HG03378 (cell line): ENCODE results near the gene LMOD1.
"Not testable (repeated sequence)": the region's sequence is repeated elsewhere in the genome, so short reads cannot be mapped to it uniquely, and the experiment has no call there.

Experiments
- ATAC-seq: cut with Tn5 transposase; IDR thresholded peaks from one replicate; pipeline ENCODE4 v1.9.1; 2021; ENCODE audit warnings: mild to moderate bottlenecking, moderate library complexity; ENCODE audit not compliant: unreplicated experiment

The LMOD1 gene

GRCh38 chr1:201917362-201918033 is 28.9 kb downstream of the LMOD1 start:
- ATAC-seq, result no peak

DNA sequence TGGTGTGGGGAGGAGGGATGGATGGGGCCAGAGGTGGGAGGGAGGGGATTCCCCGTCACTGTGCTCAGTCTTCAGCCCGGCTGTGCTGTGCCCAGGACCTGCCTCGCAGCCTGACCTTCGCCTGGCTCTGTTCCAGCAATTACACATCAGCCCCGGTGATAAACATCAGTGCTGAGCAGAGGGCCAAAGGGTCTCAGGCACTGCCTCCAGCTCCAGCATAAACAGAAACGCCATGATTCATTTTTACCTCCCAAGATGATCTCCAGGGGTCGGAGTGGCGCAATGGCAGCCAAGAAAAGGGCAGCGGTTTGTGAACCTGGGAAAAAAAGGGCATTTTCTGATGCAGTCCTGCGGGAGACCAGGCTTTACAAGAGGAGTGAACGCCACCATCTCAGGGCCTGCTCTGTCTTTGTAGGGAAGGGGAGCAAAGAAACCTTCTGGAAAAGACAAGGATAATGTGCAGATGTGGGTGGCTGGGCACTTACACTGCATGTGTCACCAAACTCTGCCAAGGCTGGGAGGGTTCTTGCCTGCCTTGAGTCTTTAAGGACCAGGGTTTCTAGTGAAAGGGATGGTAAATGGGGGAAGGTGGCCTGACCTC is 29.6 kb downstream of the LMOD1 start:
- no peak for ATAC-seq

DNA sequence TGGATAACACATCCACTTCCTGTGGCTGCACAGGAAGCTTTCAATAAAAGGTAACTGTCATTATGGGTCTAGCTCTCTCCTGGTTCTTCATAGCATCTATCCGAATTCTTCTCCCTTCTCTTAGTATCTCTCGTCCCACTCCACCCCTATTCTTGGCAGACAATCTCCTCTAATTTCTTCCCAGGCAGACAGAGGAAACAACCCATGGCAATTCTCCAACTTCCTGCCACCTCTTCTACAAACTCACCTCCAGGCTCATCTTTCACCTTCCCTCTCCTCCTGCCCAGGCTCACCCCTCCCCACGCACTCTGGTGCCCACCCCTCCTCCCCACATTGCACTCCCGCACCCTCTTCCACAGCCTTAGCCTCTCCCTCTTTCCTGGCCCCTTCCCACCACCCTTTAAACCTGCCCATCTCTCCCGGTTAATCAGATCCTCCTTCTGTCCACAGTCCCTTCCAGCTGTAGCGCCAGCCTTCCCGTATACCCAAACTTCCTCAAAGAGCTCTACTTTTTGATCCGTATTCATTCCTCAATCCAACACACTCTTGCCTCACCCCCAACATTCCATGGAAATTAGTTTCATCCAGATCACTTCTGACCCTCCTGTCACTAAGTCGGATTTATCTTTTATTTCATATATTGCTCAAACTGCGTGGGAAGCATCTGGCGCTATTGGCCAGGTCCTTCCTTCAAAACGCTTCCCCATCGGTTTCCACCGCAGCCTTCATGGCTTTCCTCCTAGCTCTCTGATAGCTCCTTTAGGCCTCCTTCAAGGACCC is 31.7 kb downstream of the LMOD1 start:
- no peak for ATAC-seq

DNA sequence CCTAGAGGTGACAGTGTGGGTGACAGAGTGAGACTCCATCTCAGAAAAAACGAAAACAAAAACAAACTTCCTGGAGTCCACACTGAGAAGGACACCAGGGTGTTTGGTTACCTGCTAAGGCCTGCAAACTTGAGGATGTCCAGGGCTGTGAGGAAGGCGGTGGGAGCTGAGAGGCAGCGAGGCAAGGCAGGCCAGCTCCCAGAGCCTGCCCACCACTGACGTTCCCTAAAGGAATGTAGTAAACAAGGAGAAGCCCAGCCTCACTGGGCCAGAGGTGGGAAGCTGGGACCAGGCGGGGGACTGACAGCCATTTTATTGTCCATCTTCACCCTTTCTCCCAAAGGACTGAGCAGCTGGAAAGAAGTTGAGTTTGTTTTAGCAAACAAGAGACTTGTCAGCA is 33.5 kb downstream of the LMOD1 start:
- no peak for ATAC-seq

DNA sequence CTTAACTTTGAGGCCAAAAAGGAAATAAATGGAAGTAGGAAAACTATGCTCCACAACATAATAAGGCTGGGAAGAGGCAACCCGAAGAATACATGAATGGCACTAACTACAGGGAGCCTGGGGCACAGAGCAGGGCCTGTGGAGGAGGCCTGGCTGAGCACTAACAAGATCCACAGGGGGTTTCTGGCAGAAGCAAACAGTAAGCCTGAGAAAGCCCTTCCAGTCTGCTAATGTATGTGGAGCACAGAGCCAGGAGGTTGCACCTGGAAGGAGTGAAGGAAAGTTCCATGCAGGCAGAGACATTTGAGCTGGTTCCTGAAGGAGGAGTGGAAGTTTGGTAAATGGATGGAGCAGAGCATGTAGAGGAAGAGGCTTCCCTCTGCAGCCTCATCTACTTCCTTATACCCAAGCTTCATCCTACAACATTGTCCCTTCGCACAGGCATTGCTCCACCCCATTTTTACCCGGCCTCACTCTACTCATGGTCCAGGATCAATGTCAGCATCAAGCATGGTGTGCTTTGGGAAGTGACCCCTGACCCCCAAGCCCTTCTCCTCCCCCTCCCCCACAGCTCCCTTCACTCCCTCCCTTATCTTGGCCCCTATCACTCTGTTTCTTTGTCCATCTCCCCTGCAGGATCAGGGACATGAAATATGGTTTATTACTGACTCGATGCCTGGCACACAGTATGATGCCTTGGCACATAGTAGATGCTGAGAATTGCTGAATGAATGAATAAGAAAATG is 34.3 kb downstream of the LMOD1 start:
- ATAC-seq, result no peak

DNA sequence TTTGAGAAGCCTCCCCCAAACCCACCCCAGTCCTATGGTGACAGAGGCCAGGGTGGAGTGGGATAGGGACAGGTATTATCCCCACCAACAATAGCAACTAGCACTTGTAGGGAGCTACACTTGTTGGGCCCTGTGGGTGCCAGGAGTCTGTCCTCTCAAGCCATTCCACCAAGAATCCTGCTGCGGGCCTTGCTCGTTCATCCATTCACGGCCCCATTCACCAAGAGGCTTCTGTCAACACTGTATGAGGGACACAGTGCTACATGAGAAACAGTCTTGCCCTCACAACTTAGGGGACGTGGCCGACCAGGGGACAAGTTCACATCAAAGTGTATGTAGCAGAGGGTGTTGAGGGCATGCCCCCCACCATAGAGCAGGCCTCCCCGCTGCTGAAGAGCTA is 38.7 kb downstream of the LMOD1 start:
- ATAC-seq, result no peak

DNA sequence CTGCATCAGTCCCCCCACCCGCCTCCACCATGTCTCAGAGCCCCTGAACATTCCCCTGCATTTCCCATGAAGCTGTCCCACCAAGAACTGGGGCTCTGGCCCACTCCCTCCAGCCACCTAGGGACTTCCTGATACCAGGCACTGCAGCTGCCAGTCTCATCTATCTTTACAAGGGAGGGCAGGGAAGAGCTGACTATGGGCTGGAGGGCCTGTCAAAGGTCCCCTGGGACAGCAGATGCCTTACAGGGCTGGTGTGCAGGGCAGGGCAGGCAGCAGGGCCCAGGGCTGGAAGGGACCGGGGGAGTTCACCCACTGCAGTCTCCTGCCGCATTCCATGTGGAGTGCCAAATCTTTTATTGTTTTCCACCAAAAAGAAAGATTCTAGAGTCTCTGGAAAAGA is 40.0 kb downstream of the LMOD1 start:
- no peak for ATAC-seq

DNA sequence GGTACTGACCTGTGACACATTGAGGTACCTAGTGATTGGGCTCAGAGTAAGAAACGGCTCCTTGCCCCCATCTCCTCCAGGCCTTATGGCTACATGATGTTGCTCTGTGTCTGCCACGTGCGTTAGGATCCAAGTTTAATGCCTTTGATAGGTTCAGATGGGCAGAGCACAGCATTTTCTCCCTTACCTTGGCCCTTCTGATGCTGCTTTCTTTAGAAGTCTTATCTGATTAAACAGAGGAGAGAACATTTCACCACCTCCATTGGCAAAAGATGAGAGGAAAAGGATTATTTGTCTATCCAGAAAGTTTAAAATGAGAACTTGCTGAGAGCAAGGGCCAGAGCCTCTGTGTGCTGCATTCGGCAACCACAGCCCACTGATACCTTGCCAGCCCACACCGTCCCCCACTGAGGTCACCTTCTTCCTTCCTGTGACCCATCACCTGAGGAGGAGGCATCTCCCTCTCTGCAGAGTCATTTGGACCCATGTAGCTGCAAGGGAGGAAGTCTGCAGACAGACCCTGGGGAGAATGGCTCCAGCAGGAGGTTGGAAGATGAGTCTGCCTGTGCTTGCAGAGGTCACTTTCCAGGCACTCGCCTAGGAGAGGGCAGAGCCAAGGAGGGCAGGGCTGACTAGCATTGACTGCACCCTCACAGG is 41.0 kb downstream of the LMOD1 start:
- ATAC-seq, result no peak

DNA sequence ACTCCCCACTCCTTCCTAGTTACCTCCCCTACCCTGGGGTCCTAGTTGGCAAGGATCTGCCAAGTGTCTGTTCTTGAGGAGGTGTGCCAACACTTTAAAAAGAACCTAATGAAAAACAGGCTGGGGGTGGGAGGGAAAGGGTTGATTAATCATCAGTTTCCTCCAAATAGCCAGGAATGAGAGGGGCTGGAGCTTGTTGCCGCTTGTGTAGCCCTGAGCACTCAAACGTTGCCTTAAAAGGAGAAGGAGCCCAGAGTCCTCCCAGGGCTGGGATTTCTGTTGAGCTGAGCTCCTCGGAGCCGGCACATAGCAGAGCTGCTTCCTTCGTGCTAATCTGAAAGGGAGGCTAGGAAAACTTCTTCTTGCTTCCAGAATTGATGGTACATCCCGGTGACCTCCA is 41.8 kb downstream of the LMOD1 start:
- no peak for ATAC-seq

DNA sequence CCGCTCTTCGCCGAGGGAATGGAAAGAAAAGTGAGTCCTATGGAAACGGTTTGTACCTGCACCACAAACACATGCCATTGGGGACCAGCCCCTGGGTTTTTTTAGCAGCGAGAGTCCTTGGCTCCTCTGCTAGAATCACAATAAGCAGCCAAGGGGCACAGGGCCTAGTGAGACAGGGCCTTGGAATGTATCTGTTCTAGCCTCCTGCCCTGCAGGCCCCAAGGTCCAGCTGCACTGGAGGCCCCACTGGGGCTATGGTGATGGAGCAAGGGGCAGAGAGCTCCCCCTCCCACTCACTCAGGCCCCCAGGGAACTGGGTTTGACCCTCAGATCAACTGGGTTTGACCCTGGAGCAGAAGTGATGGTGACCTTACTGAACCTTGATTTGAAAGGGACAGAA is 43.2 kb downstream of the LMOD1 start:
- ATAC-seq, result no peak

DNA sequence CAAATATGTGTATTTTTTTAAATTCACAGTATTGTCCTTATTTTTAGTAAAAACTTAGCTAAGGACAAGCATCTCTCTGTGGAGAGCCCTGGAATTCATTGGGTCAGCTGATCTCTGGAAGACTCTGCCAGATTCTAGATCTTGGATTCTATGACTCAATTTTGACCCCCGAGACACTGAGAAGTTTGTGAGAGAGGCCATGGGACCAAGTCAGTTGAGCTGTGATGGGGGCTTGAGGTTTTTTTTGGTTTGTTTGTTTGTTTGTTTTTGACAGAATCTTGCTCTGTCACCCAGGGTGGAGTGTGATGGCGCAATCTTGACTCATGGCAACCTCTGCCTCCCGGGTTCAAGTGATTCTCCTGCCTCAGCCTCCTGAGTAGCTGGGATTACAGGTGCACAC is 44.1 kb downstream of the LMOD1 start:
- ATAC-seq, result no peak

GRCh38 chr1:201901036-201901435 is 45.3 kb downstream of the LMOD1 start:
- not testable (repeated sequence) for ATAC-seq

- ATAC-seq, result no peak
Observed at GRCh38 chr1:201900476-201900875, 45.9 kb downstream of the LMOD1 start.

DNA sequence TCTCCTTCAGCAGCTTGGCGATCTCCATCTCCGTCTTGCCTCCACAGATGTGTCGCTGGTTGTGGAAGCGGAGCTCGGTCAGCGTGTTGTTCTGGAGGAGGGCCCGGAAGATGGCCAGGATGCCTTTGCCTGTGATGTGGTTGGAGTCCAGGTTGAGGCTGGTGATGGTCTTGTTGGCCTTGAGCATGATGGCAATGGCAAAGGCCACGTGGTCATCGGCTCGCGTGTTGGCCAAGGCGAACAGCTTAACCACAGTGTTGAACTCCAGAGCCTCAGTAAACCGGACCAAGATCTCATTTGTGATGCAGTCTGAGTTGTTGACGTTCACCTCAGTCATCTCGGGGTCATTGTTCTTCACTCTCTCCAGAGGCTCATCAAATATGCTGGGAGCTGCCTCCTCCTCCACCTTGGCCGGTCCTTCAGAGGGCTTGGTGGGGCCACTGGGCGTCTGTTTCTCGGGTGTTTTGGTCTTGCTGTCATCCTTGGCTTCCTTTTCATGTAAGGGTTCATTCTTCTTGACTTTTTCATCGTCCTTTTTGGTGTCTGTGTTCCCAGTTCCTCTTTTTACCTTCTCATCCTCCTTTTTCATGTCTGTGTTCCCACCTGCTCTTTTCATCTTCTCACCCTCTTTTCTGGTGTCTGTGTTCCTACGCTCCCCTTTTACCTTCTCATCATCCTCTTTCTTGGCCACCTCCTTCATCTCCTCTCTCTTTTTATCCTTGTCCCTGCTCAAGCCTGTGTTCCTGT is 46.5 kb downstream of the LMOD1 start:
- no peak for ATAC-seq

DNA sequence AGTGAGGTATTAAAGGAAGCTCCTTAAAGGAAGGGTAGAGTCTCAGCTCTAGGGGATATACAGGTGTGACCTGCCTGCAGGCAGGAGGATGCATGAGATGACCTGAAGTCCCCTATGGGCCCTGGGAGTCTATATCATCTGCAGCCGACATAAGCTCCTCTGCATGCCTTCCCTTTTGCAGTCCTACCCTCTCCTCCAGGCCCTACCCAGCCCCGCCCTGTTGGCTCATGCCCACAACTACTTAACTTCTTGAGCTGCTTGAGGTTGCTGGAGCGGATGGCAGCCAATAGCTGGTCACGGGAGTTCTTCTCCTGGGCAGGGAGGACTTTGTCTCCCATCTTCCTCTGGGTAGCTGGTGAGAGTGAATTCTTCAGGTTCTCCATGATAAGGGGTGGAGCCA is 47.4 kb downstream of the LMOD1 start:
- no peak for ATAC-seq

- no peak for ATAC-seq
Observed at GRCh38 chr1:201898240-201898894, 48.0 kb downstream of the LMOD1 start.

DNA sequence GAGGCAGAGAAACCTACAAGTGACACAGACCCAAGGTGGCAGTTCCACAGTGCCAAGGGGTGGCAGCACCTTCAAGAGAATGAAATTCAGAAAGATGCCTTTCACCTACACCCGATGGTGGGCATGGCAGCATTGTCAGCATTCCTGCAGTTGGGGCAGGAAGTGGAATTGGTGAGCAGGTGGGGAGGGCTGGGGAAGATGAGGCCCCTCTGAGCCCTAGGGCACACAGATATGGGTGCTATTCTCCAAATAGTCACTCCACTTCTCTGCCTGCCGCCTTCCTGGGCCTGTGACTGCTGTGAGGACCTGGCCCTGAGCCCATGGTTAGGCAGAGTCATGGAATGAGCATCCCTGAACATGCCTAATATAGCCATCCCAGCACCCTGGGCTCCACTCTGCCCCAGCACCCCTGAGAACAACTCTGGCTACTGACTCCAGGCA is 49.4 kb downstream of the LMOD1 start:
- no peak for ATAC-seq

GRCh38 chr1:201895913-201896807 is 50.2 kb downstream of the LMOD1 start:
- ATAC-seq, result peak; percentile 74
